Fibroblast of peridontal ligament (primary cell): Measurements from ENCODE around the gene STK33.
"Not testable (repeated sequence)": the region's sequence is repeated elsewhere in the genome, so short reads cannot be mapped to it uniquely, and the experiment has no call there.

ENCODE experiments used
- DNase-seq: peaks from one replicate; pipeline ENCODE4 v3.0.0-alpha.2; 2010; ENCODE audit errors: extremely low read depth

Gene STK33

GRCh38 chr11:8543278-8543677 lies 50.8 kb downstream of the STK33 start:
- DNase-seq = no peak

DNA sequence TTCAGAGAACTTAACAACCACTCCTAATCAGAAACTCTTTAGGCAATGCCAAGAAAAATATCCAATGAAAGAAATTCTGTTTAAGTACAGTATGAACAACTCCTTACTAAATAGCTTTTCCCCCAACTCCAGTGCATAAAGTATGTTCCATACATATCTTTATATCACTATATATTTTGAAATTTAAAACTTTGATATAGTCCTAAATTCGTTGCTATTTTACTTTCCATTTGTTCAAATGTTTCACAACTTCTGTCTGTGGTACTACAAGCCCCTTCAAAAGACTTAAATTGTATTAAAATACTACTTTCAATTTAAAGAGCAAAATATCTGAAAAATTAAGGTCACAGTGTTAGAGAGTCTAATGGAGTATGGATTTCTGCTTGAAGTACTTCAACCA lies 52.6 kb downstream of the STK33 start:
- DNase-seq = no peak

- DNase-seq = no peak
Observed at GRCh38 chr11:8533332-8533731, 60.7 kb downstream of the STK33 start.

- DNase-seq = no peak
Observed at GRCh38 chr11:8532475-8532874, 61.6 kb downstream of the STK33 start.

- DNase-seq = no peak
Observed at GRCh38 chr11:8531982-8532381, 62.0 kb downstream of the STK33 start.

- DNase-seq = no peak
Observed at GRCh38 chr11:8531312-8531711, 62.7 kb downstream of the STK33 start.

DNA sequence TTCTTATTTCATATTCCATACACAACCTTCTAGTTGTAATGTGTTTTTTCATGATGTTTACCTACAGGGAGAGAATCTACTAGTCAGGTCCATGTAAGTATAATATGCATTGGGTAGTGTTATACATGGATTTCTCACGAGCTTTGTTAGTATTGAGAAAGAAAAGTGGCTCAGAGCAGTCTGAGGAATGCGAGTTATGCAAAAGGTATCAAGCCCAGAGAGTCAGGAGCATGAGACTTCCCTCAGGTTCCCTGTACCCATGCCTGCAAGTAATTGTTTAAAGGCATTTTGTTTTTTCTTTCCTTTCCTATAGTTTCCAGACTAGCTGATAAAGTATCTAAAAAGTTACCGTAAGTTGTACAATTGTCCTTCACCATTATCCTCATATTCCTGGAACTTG lies 66.1 kb downstream of the STK33 start:
- DNase-seq = no peak

- DNase-seq = no peak
Observed at GRCh38 chr11:8523396-8523795, 70.6 kb downstream of the STK33 start.

- no peak for DNase-seq
Observed at GRCh38 chr11:8512547-8512946, 81.5 kb downstream of the STK33 start.

- no peak for DNase-seq
Observed at GRCh38 chr11:8503910-8504364, 90.1 kb downstream of the STK33 start.

- no peak for DNase-seq
Observed at GRCh38 chr11:8501836-8502235, 92.2 kb downstream of the STK33 start.

DNA sequence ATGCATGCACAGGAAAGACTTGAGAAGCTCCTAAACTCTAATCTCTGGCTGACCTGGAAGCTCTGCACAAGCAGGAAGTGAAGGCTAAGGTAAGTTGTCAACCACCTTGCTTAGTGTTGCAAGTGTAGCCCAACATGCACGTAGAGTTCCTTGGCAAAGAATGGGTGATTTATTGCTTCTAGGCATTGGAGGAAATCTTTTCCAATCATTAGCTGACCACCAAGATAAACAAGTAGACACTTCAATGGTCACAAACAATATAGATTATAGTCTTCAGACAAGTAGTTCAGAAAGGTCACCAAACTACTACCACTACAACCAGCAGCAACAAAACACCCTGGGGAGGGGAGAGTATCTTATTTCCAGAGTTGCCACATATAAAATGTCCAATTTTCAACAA lies 105.6 kb downstream of the STK33 start:
- DNase-seq = no peak

GRCh38 chr11:8487261-8487660 lies 106.8 kb downstream of the STK33 start:
- DNase-seq = no peak

GRCh38 chr11:8484251-8484650 lies 109.8 kb downstream of the STK33 start:
- no peak for DNase-seq

GRCh38 chr11:8480858-8481257 lies 113.2 kb downstream of the STK33 start:
- DNase-seq = no peak

DNA sequence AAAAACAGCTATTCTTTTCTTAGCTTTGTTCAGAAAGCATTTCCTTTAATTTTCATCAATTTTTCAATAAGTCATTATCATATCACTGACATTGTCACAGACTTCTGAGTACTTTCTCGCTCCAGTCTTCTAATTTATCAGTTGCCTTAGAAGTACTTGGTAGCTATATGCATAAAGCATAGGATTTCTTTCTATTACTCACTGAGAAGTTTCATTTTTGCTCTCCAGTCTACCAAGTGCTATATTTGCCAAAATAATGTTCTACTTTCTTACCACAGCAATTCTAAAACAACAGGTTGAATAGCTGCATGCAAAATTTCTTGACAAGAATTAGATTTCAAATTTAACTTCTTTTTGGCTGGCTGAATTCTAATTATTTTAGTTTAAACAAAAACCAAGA lies 116.3 kb downstream of the STK33 start:
- DNase-seq = no peak

GRCh38 chr11:8477151-8477550 lies 116.9 kb downstream of the STK33 start:
- DNase-seq = no peak

GRCh38 chr11:8467806-8468205 lies 126.2 kb downstream of the STK33 start:
- DNase-seq = not testable (repeated sequence)

- not testable (repeated sequence) for DNase-seq
Observed at GRCh38 chr11:8467356-8467755, 126.7 kb downstream of the STK33 start.

DNA sequence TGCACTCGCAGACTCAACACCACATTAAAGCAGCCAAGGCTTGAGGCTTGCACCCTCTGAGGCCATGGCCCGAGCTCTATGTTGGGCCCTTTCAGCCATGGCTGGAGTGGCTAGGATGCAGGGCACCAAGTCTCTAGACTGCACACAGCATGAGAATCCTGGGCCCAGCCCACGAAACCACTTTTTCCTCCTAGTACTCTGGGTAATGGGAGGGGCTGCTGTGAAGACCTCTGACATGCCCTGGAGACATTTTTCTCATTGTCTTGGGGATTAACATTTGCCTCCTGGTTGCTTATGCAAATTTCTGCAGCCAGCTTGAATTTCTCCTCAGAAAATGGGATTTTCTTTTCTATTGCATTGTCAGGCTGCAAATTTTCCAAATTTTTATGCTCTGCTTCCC lies 127.1 kb downstream of the STK33 start:
- DNase-seq = not testable (repeated sequence)

GRCh38 chr11:8459711-8460399 lies 134.2 kb downstream of the STK33 start:
- DNase-seq = no peak

DNA sequence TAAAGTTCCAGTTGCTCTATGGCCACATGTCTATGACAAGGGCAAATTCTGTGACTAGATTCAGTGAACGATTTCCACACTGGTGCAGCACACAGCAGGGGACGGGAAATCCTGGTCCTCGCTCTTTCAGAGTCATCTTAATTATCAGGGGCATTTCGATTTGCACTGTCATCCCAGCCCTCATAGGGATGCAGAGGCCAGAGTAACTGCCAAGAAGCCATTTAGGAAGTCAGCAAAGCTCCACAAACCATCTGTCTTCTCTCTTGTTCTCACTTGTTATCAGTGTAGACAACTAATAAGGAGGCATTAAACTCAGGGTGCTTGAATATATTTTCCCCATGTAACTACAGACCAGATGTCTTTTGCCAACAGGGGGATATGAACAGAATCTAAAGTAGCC lies 151.7 kb downstream of the STK33 start:
- DNase-seq = no peak

DNA sequence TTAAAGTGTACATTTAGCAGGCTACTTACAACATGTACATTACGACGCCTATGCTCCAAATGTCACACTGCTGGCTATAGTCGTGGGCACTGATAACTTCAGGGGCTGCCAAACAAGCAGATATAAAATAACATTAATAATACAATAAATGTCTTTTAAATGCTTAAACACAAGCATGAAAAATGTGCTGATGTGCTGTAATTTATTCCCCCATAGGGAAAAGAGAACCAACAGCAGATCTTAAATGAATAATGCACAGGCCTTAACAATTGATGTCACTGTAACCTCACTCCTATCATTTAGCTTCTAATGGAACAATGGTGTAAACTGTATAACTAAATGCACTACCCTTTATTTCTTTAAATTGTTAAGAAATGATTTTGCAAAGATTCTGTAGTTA lies 153.4 kb downstream of the STK33 start:
- DNase-seq = no peak

DNA sequence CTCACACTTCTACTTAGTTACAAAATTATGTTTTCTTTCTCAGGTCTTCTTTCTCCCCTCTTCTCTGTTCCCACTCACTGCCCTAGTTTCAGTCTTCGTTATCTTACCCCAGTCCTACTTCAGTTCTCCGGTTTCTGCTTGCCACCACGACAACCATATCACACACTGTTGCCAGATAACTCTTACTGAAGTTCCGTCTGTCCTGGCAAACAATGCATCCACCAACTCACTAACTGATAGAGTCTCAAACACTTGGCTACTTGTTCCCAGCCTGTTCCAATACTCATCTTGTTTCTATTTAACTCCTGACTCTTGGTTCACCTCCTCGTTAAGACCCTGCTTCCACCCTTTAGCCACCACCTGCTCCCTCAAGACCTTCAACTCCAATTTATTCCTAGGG lies 164.5 kb downstream of the STK33 start:
- no peak for DNase-seq
